ENCODE results near the gene NAPSA. TPM values are rescaled to one million over a fixed set of nuclear protein-coding genes. Genes with fewer than 3 reads are reported as not detected.

Gene NAPSA
- total and polyA plus RNA-seq, 9 of the 15 experiments (the other 6 are each of a cell fraction or from before 2014, with no cell fraction given), result 0.25 to 1.9 (median 0.69) TPM

DNA sequence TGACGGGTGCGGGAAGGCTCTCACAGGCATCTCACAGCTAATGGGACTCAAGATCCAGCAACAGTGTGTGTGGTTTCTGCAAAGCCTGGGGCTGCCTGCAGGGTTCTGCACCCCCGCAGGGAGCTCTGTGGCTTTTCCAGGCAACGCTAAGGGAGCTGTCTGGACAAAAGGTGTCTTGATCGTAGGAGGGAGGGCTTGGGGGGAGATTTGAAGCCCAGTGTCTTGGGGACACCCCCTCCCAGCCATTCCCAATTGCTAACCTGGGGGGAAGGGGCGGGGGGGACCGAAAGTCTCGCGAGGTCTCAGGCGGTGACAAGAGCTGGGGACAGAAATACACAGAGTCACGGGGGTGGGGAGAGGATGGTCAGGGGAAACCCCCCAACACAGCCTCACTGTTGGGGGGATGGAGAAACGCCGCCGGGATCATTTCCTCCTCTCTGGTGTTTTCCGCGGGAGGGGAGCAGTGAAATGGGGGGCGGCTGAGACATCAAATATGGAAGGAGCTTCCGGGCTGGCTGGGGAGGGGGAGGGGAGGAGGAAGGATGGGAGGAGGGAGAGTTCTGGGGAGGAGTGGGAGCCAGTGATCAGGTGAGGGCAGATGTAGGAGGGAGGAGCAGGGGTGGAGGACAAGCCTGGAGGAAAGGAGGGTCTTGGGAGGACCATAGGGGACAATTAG lies 49.5 kb downstream of the NAPSA start (continued):
- TF ChIP-seq, protein P1, sequence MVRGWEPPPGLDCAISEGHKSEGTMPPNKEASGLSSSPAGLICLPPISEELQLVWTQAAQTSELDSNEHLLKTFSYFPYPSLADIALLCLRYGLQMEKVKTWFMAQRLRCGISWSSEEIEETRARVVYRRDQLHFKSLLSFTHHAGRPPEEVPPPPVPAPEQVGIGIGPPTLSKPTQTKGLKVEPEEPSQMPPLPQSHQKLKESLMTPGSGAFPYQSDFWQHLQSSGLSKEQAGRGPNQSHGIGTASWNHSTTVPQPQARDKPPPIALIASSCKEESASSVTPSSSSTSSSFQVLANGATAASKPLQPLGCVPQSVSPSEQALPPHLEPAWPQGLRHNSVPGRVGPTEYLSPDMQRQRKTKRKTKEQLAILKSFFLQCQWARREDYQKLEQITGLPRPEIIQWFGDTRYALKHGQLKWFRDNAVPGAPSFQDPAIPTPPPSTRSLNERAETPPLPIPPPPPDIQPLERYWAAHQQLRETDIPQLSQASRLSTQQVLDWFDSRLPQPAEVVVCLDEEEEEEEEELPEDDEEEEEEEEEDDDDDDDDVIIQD (CRISPR knock-in tag; IDR thresholded peaks at IDR 0.05), result no peak
- TF ChIP-seq TEAD2 (tag; IDR thresholded peaks at IDR 0.05), result no peak
- no peak for TF ChIP-seq FOXP4 (CRISPR knock-in tag; IDR thresholded peaks at IDR 0.05; ENCODE audit: borderline replicate concordance)
- no peak for TF ChIP-seq TCF7 (IDR thresholded peaks at IDR 0.05; ENCODE audit: borderline replicate concordance)
- TF ChIP-seq SMAD4 (CRISPR knock-in tag; conservative IDR thresholded peaks at IDR 0.05), result no peak
- peak; percentile 74 for TF ChIP-seq ELF1 (tag; IDR thresholded peaks at IDR 0.05)
- TF ChIP-seq NCOA6 (IDR thresholded peaks at IDR 0.05), result no peak
- TF ChIP-seq, protein P2, sequence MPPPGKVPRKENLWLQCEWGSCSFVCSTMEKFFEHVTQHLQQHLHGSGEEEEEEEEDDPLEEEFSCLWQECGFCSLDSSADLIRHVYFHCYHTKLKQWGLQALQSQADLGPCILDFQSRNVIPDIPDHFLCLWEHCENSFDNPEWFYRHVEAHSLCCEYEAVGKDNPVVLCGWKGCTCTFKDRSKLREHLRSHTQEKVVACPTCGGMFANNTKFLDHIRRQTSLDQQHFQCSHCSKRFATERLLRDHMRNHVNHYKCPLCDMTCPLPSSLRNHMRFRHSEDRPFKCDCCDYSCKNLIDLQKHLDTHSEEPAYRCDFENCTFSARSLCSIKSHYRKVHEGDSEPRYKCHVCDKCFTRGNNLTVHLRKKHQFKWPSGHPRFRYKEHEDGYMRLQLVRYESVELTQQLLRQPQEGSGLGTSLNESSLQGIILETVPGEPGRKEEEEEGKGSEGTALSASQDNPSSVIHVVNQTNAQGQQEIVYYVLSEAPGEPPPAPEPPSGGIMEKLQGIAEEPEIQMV (tag; conservative IDR thresholded peaks at IDR 0.05; ENCODE audit: low read depth), result no peak
- TF ChIP-seq FOXM1 (IDR thresholded peaks at IDR 0.05; ENCODE audit: low read depth), result 0 out of 2 replicates have a peak, but pooled peaks have one; percentile 11
- no peak for TF ChIP-seq FOXM1 (CRISPR knock-in tag; IDR thresholded peaks at IDR 0.05; ENCODE audit: low read depth)
- no peak for TF ChIP-seq ZNF12 (CRISPR knock-in tag; IDR thresholded peaks at IDR 0.05)
- peak; percentile 48; the same call in 1 of the 2 replicates for TF ChIP-seq MTA1 (IDR thresholded peaks at IDR 0.05; ENCODE audit: borderline replicate concordance)
- no peak for TF ChIP-seq XRCC4 (IDR thresholded peaks at IDR 0.05; ENCODE audit: extremely low read depth, insufficient read depth, insufficient read length)
- TF ChIP-seq GATAD2B (IDR thresholded peaks at IDR 0.05; ENCODE audit: borderline replicate concordance), result no peak
- TF ChIP-seq MTA2 (IDR thresholded peaks at IDR 0.05; ENCODE audit: low read depth), result no peak
- TF ChIP-seq KLF10 (CRISPR knock-in tag; IDR thresholded peaks at IDR 0.05), result no peak
- TF ChIP-seq, protein P3, sequence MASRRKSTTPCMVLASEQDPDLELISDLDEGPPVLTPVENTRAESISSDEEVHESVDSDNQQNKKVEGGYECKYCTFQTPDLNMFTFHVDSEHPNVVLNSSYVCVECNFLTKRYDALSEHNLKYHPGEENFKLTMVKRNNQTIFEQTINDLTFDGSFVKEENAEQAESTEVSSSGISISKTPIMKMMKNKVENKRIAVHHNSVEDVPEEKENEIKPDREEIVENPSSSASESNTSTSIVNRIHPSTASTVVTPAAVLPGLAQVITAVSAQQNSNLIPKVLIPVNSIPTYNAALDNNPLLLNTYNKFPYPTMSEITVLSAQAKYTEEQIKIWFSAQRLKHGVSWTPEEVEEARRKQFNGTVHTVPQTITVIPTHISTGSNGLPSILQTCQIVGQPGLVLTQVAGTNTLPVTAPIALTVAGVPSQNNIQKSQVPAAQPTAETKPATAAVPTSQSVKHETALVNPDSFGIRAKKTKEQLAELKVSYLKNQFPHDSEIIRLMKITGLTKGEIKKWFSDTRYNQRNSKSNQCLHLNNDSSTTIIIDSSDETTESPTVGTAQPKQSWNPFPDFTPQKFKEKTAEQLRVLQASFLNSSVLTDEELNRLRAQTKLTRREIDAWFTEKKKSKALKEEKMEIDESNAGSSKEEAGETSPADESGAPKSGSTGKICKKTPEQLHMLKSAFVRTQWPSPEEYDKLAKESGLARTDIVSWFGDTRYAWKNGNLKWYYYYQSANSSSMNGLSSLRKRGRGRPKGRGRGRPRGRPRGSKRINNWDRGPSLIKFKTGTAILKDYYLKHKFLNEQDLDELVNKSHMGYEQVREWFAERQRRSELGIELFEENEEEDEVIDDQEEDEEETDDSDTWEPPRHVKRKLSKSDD (conservative IDR thresholded peaks at IDR 0.05; ENCODE audit: low read length), result no peak
- no peak for TF ChIP-seq ZNF561 (CRISPR knock-in tag; conservative IDR thresholded peaks at IDR 0.05)
- TF ChIP-seq, protein P4, sequence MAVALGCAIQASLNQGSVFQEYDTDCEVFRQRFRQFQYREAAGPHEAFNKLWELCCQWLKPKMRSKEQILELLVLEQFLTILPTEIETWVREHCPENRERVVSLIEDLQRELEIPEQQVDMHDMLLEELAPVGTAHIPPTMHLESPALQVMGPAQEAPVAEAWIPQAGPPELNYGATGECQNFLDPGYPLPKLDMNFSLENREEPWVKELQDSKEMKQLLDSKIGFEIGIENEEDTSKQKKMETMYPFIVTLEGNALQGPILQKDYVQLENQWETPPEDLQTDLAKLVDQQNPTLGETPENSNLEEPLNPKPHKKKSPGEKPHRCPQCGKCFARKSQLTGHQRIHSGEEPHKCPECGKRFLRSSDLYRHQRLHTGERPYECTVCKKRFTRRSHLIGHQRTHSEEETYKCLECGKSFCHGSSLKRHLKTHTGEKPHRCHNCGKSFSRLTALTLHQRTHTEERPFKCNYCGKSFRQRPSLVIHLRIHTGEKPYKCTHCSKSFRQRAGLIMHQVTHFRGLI (CRISPR knock-in tag; IDR thresholded peaks at IDR 0.05), result no peak
- peak; percentile 29 to 66; a peak in 2 of 4 replicates for TF ChIP-seq HDAC1 (IDR thresholded peaks at IDR 0.05)

Measured in K562 (cell line).